Peyer's patch (tissue), 4 donors: ENCODE measurements around the gene JAM2.

Experiments
- POLR2A ChIP-seq, 2 donors: fragments of 450-650 bp; IDR thresholded peaks; one replicate each; pipeline ENCODE4 v1.5.1; 2017; ENCODE audit warnings: antibody characterized with exemption in 2 of 2, mild to moderate bottlenecking in 2 of 2, moderate library complexity in 2 of 2
- TF ChIP-seq, protein P1 (sequence below), 6 experiments: fragments of 450-650 bp in 4 of 6; fragments of 200-600 bp in 2 of 6; sonication (generic) in 1 of 6; IDR thresholded peaks; one replicate each; pipeline ENCODE4 v1.5.1; 2017 to 2019; ENCODE audit warnings: antibody characterized with exemption in 6 of 6, mild to moderate bottlenecking in 3 of 6, moderate library complexity in 1 of 6

DNA sequence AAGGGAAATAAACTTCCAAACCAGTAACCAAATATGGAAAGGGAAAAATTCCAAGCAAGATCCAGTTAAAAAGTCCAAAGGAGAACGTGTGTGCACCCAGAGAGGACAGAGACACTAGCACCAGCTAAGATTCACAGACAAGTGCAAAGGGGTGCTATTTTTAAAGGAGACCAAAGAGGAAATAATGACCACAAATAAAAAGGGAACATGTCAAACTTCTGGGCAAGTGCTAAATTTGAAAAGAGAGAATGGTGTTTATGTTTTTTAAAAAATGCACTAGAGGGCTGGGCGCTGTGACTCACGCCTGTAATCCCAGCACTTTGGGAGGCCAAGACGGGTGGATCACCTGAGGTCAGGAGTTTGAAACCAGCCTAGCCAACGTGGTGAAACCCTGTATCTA, 8.6 kb downstream of the JAM2 start:
- TF ChIP-seq, protein P1, sequence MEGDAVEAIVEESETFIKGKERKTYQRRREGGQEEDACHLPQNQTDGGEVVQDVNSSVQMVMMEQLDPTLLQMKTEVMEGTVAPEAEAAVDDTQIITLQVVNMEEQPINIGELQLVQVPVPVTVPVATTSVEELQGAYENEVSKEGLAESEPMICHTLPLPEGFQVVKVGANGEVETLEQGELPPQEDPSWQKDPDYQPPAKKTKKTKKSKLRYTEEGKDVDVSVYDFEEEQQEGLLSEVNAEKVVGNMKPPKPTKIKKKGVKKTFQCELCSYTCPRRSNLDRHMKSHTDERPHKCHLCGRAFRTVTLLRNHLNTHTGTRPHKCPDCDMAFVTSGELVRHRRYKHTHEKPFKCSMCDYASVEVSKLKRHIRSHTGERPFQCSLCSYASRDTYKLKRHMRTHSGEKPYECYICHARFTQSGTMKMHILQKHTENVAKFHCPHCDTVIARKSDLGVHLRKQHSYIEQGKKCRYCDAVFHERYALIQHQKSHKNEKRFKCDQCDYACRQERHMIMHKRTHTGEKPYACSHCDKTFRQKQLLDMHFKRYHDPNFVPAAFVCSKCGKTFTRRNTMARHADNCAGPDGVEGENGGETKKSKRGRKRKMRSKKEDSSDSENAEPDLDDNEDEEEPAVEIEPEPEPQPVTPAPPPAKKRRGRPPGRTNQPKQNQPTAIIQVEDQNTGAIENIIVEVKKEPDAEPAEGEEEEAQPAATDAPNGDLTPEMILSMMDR (IDR thresholded peaks at IDR 0.05): no peak
- TF ChIP-seq POLR2A (IDR thresholded peaks at IDR 0.05): no peak
